Measurements from ENCODE around the gene C1QTNF6.

Gene C1QTNF6

DNA sequence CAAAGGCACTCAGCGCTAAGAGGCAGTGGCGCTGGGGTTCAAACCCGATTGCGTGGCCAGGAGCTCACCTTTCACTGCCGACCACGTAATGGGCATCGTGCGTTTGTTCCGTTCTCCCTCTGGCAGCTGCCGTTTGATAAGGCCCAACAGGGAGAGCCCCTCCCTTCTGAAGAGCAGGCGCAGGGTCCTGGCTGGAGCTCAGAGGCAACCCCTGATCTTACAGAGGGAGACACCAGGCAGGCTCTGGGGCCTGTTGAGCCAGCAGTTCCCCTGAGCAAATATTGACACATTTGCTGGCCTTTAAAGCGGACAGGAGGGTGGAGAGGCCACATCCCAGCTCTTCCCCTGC is 11.7 kb upstream of the C1QTNF6 start:
- Histone ChIP-seq H3K4me3 (ENCODE audit: insufficient read depth, low read depth, low read length, poor library complexity, severe bottlenecking) (peak overlapping the region; percentile 59), H3K4me1 (ENCODE audit: control insufficient read depth, insufficient read depth, low read length, poor library complexity, severe bottlenecking) (peaks cover 22% of the 10 kb centered on the region), H3K27ac (ENCODE audit: insufficient read depth, low read length, poor library complexity, severe bottlenecking) (peak overlapping the region; percentile 66)

DNA sequence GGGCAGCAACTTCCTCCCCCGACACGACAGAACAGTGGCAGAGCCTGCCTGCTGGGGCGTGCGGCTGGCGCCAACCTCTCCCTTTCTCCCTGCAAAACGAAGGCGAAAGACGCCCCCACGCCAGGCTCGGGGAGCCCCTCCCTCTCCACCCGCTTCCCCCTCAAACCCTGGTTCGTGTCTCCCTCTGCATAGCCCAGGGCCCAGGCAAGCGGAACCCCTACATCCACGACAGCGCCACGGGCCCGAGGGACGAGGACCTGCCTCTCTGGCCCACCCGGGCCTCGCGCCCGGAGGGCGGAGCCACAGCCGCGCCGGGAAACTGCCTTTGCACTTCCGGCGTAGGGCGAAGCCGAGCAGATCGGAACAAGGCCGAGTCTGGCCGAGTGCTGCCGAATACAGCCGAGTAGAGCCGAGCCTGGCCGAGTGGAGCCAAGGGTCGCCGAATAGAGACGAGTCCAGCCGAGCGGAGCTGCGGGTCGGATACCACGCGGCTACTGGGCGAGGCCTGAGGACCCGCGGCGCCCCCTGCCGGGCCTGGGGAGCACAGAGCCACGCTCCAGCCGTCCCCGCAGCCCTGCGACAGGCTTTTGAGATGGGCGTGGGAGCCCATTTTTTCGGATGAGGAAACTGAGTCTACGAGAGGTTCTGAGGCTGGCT is 11.2 kb upstream of the C1QTNF6 start:
- no peaks in the 10 kb centered on the region for H3K9me3 ChIP-seq (ENCODE audit: control insufficient read depth, low read length)

More for the DNA sequence above, 11.7 kb upstream of the C1QTNF6 start:
- Histone ChIP-seq H3K36me3 (ENCODE audit: control insufficient read depth, insufficient read depth, low read length) (no peaks in the 10 kb centered on the region), H3K9me3 (ENCODE audit: control insufficient read depth, low read length) (no peaks in the 10 kb centered on the region), H3K27me3 (replicated peaks; ENCODE audit: control insufficient read depth, insufficient read depth, low read length, poor library complexity, severe bottlenecking) (no peaks in the 10 kb centered on the region)
- DNase-seq: no peak

DNA sequence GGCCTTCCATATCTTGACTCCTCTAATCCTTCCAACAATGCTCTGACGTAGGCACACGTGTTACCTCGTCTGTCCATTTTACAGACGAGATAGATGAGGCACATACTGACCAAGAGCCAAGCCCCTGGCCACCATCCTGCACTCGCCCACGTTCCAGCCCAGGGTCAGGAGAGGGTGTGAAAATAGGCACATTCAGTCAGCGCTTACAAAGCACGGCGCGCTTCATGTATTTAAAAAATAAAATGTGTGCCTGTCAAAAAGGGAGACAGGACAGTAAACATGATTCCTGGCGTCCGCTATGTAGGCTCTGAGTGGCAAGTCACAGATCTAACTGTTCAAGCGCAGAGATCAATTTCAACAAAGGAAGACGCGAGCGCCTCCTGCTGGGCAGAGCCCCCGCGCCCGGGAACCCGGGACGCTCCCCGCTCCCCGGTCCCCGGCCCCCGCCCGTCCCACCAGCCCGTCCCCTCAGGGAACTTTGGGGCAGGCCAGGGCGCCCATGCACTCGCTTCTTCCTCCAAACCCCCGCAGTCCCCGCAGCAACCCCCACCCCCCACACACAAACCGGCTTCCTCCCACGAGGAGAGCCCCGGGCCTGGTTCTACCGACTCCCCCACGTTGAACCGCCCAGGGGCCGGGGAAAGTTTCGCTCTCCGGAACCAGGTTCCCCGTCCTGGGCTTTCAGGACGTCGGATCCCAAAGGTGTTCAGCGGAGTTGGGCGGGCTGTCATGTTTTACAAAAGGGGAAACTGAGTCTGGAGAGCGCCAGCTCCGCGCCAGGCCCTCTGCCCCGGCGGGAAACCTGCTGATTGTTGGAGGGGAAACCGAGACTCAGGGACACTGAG is 10.4 kb upstream of the C1QTNF6 start:
- Histone ChIP-seq H3K36me3 (ENCODE audit: control insufficient read depth, insufficient read depth, low read length) (no peaks in the 10 kb centered on the region), H3K4me3 (ENCODE audit: insufficient read depth, low read depth, low read length, poor library complexity, severe bottlenecking) (peak overlapping the region; percentile 59), H3K4me1 (ENCODE audit: control insufficient read depth, insufficient read depth, low read length, poor library complexity, severe bottlenecking) (peaks cover 22% of the 10 kb centered on the region), H3K27me3 (replicated peaks; ENCODE audit: control insufficient read depth, insufficient read depth, low read length, poor library complexity, severe bottlenecking) (no peaks in the 10 kb centered on the region), H3K9me3 (ENCODE audit: control insufficient read depth, low read length) (no peaks in the 10 kb centered on the region), H3K27ac (ENCODE audit: insufficient read depth, low read length, poor library complexity, severe bottlenecking) (peak overlapping the region; percentile 91)
- peak; percentile 74 to 79 (median 76) for DNase-seq

More for the DNA sequence above, 11.2 kb upstream of the C1QTNF6 start:
- peak overlapping the region; percentile 59 for H3K4me3 ChIP-seq (ENCODE audit: insufficient read depth, low read depth, low read length, poor library complexity, severe bottlenecking)
- peak overlapping the region; percentile 91 for H3K27ac ChIP-seq (ENCODE audit: insufficient read depth, low read length, poor library complexity, severe bottlenecking)
- peaks cover 22% of the 10 kb centered on the region for H3K4me1 ChIP-seq (ENCODE audit: control insufficient read depth, insufficient read depth, low read length, poor library complexity, severe bottlenecking)
- no peaks in the 10 kb centered on the region for H3K27me3 ChIP-seq (replicated peaks; ENCODE audit: control insufficient read depth, insufficient read depth, low read length, poor library complexity, severe bottlenecking)
- DNase-seq: peak; percentile 97 to 99 (median 99)
- H3K36me3 ChIP-seq (ENCODE audit: control insufficient read depth, insufficient read depth, low read length): no peaks in the 10 kb centered on the region

DNA sequence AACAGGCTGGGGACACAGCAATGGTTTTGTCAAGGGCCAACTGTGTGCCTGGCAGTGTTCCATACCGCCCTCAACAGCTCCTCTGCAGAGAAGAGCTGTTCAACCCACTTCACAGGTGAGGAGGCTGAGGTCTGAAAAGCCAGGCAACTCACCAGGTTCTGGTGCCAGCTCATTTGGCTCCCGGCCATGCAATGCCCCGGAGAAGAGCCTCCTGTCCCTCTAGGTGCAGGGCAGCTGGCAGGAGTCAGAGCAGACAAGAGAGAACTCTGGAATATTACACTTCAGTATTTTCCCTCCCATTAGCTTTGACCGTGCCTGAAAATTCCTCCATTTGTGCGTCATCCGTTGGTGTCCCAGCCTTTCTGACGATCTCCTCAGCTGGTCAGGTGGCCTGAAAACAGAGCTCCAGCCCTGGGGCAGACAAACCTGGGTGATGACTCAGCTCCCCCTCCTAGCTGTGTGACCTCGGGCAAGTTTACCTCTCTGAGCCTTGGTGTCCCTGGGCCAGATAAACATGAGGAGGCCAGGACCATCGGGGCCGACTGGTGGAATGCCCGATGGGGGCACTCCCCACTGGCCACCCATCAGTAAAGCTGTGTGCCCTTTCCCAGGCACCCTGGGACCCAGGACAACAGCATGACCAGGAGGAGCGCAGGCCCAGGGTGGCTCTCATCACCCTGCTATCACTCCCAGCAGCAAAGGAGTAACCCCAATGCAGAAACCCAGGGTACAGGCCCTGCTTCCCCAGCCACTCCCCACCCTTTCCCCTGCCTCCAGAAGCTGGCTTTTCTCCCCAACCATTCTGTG is 9.6 kb upstream of the C1QTNF6 start:
- Histone ChIP-seq H3K36me3 (ENCODE audit: control insufficient read depth, insufficient read depth, low read length) (no peaks in the 10 kb centered on the region), H3K9me3 (ENCODE audit: control insufficient read depth, low read length) (no peaks in the 10 kb centered on the region), H3K27ac (ENCODE audit: insufficient read depth, low read length, poor library complexity, severe bottlenecking) (peak overlapping the region; percentile 91), H3K4me1 (ENCODE audit: control insufficient read depth, insufficient read depth, low read length, poor library complexity, severe bottlenecking) (peaks cover 22% of the 10 kb centered on the region), H3K27me3 (replicated peaks; ENCODE audit: control insufficient read depth, insufficient read depth, low read length, poor library complexity, severe bottlenecking) (no peaks in the 10 kb centered on the region), H3K4me3 (ENCODE audit: insufficient read depth, low read depth, low read length, poor library complexity, severe bottlenecking) (peak overlapping the region; percentile 59)
- DNase-seq: no peak

DNA sequence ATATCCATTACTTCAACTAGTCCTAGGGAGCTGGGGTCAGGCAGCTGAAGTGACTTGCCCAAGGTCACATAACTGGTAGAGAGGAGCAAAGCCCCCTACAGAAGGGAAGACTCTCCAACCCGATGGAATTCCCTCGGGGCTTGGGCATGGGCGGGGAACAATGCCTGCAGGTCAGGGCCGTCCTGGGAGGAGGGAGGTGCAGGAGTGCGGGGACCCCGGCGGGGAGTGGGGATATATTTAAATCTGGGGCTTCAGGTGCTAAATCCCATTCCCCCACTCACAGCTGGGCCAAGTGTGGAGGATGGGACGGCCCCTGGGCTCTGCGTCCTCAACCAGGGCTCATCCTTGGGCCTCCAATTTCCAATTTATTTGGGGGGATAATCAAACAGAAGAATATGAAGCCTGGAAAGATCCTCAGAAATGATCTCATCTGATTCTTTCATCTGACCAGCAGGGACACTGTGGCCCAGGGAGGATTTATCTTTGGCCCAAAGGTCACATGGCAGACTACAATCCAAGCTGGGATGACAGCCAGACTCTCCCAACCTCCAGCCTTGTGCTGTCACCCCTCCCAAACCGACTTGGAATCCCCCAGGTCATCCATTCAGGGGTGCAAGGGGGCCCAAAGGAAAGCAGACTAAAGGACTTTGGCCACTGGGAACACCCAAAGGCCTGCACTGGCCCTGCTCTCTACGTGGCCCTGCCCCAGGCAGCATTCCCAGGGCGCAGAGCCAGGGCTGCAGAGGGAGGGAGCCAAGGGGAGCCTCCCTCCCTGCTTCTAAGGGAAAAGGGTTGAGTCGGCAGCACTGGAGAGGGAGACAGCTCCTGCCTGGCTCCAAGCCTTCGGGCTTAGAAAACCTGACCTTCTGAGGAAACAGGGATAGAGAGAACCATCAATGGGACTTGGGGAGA is 8.7 kb upstream of the C1QTNF6 start:
- Histone ChIP-seq H3K4me3 (ENCODE audit: insufficient read depth, low read depth, low read length, poor library complexity, severe bottlenecking) (no peak overlapping the region), H3K4me1 (ENCODE audit: control insufficient read depth, insufficient read depth, low read length, poor library complexity, severe bottlenecking) (peaks cover 22% of the 10 kb centered on the region), H3K9me3 (ENCODE audit: control insufficient read depth, low read length) (no peaks in the 10 kb centered on the region), H3K27ac (ENCODE audit: insufficient read depth, low read length, poor library complexity, severe bottlenecking) (no peak overlapping the region), H3K36me3 (ENCODE audit: control insufficient read depth, insufficient read depth, low read length) (no peaks in the 10 kb centered on the region), H3K27me3 (replicated peaks; ENCODE audit: control insufficient read depth, insufficient read depth, low read length, poor library complexity, severe bottlenecking) (no peaks in the 10 kb centered on the region)
- no peak for DNase-seq

DNA sequence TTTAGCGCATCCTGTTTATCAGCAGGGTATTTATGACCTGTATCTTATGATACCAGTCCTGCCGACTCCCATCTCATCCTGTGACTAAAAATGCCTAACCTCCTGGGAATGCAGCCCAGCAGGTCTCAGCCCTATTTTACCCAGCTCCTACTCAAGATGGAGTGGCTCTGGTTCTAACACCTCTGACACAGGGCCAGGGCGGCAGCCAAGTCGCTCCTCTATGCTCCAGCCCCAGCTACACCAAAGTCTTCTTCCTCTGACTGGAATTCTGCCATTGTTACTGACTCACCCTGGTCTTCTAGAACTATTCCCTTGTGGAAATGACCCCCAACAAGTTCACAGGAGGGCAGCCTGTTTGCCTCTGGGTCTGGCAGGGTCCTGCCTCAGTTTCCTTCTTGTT is 7.9 kb upstream of the C1QTNF6 start:
- H3K27me3 ChIP-seq (replicated peaks; ENCODE audit: control insufficient read depth, insufficient read depth, low read length, poor library complexity, severe bottlenecking): no peaks in the 10 kb centered on the region
- no peak overlapping the region for H3K27ac ChIP-seq (ENCODE audit: insufficient read depth, low read length, poor library complexity, severe bottlenecking)
- peaks cover 22% of the 10 kb centered on the region for H3K4me1 ChIP-seq (ENCODE audit: control insufficient read depth, insufficient read depth, low read length, poor library complexity, severe bottlenecking)
- no peak overlapping the region for H3K4me3 ChIP-seq (ENCODE audit: insufficient read depth, low read depth, low read length, poor library complexity, severe bottlenecking)
- H3K36me3 ChIP-seq (ENCODE audit: control insufficient read depth, insufficient read depth, low read length): no peaks in the 10 kb centered on the region
- H3K9me3 ChIP-seq (ENCODE audit: control insufficient read depth, low read length): no peaks in the 10 kb centered on the region
- no peak for DNase-seq

DNA sequence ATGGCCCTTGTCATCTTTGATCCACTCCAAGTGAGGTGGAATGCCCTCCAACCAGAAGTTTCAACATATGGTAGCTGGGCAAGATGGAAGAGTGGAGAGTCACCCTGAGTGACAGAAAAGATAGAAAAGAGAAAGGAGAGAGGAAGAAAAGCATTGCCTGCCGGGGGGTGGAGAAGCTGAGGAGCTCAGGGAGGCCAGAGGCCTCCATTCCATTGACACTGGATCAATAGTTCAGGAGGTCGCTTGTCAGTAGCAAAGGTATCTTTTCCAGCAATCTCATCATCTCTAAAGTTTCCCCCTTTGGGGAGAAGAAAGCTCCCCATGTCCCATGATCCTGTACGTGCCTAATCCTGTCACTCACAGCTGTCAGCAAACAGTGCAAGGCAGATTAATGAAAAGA is 6.7 kb upstream of the C1QTNF6 start:
- no peak overlapping the region for H3K4me3 ChIP-seq (ENCODE audit: insufficient read depth, low read depth, low read length, poor library complexity, severe bottlenecking)
- no peaks in the 10 kb centered on the region for H3K27me3 ChIP-seq (replicated peaks; ENCODE audit: control insufficient read depth, insufficient read depth, low read length, poor library complexity, severe bottlenecking)
- peaks cover 18% of the 10 kb centered on the region for H3K4me1 ChIP-seq (ENCODE audit: control insufficient read depth, insufficient read depth, low read length, poor library complexity, severe bottlenecking)
- no peaks in the 10 kb centered on the region for H3K36me3 ChIP-seq (ENCODE audit: control insufficient read depth, insufficient read depth, low read length)
- DNase-seq: no peak
- H3K9me3 ChIP-seq (ENCODE audit: control insufficient read depth, low read length): no peaks in the 10 kb centered on the region
- no peak overlapping the region for H3K27ac ChIP-seq (ENCODE audit: insufficient read depth, low read length, poor library complexity, severe bottlenecking)

DNA sequence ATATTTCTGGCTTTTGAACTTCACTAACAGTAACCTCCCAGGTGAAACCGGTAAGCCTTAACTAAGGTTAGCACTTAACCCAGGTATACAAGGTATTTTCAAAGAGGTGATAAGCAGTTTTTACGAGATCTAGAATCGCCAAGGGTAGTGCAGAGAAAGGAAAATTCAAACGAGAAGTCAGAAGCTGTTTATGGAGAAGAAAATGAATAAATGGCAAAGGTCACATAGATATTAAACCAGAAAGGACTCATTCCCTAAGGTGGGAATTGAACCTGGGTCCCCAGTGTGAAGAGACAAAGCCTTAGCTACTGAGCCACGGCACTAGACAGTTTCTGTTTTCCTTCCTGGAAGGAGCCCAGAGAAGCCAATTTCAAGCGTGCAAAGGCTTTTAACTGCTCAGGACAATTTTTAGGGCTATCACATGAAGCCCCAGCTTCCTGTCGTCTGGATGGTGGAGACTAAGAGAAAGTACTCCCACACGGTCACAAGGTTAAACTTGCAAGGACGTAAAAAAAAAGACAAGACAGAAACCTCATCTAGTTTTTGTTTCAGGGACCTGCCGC is 5.7 kb upstream of the C1QTNF6 start:
- peaks cover 8% of the 10 kb centered on the region for H3K4me1 ChIP-seq (ENCODE audit: control insufficient read depth, insufficient read depth, low read length, poor library complexity, severe bottlenecking)
- DNase-seq: peak in 1 of 3 donors; percentile 16

DNA sequence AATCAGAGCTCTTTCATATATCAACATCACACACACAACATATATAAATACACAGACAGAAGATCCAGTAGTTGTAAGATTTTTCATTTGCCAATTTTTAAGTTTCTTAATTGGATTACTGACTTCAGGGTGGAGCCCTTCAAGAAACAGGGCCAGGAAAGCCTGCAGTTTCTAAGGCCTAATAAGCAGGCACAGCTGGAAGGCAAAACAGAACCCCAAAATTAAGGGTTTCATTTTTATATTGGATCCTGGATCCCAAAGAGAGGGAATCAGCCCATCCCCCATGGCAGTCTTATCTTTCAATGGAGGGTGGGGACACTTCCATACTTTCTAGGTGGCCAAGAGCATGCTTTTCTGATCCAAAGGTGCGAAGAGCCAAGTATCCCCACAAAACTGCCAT is 4.7 kb upstream of the C1QTNF6 start:
- Histone ChIP-seq H3K27ac (ENCODE audit: insufficient read depth, low read length, poor library complexity, severe bottlenecking) (no peak overlapping the region), H3K4me1 (ENCODE audit: control insufficient read depth, insufficient read depth, low read length, poor library complexity, severe bottlenecking) (no peaks in the 10 kb centered on the region), H3K36me3 (ENCODE audit: control insufficient read depth, insufficient read depth, low read length) (no peaks in the 10 kb centered on the region), H3K9me3 (ENCODE audit: control insufficient read depth, low read length) (no peaks in the 10 kb centered on the region), H3K27me3 (replicated peaks; ENCODE audit: control insufficient read depth, insufficient read depth, low read length, poor library complexity, severe bottlenecking) (no peaks in the 10 kb centered on the region), H3K4me3 (ENCODE audit: insufficient read depth, low read depth, low read length, poor library complexity, severe bottlenecking) (no peak overlapping the region)
- no peak for DNase-seq

More for the DNA sequence above, 5.7 kb upstream of the C1QTNF6 start:
- Histone ChIP-seq H3K36me3 (ENCODE audit: control insufficient read depth, insufficient read depth, low read length) (no peaks in the 10 kb centered on the region), H3K4me3 (ENCODE audit: insufficient read depth, low read depth, low read length, poor library complexity, severe bottlenecking) (no peak overlapping the region), H3K27me3 (replicated peaks; ENCODE audit: control insufficient read depth, insufficient read depth, low read length, poor library complexity, severe bottlenecking) (no peaks in the 10 kb centered on the region), H3K9me3 (ENCODE audit: control insufficient read depth, low read length) (no peaks in the 10 kb centered on the region), H3K27ac (ENCODE audit: insufficient read depth, low read length, poor library complexity, severe bottlenecking) (peak overlapping the region; percentile 42)
